NCI-H526 treated with DMSO at 0.1 percent for 48 hours (cell line): Measurements from ENCODE around the gene PRDM11.
A peak's percentile ranks its signal among the peaks of the same experiment; 100 is the strongest.

Source experiments
- DNase-seq: peaks from one replicate; lab custom pipeline; 2025; lab: John Stamatoyannopoulos, UW

Gene PRDM11

DNA sequence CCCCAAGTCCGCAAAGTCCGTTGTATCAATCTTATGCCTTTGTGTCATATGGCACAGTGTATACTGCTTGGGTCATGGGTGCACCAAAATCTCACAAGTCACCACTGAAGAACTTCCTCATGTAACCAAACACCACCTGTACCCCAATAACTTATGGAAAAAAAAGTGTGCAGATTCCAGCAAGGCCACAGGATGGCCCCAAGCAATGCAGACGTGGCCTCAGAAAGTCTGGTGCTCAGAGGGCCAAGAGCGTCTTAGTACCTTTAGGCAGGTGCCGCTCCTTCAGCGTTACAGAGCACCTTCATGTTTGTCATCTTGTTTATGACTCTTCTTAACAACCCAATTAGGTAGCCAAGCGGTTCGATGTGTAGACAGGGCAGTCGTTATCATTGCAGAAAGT lies 65.3 kb downstream of the PRDM11 start:
- DNase-seq, result no peak

DNA sequence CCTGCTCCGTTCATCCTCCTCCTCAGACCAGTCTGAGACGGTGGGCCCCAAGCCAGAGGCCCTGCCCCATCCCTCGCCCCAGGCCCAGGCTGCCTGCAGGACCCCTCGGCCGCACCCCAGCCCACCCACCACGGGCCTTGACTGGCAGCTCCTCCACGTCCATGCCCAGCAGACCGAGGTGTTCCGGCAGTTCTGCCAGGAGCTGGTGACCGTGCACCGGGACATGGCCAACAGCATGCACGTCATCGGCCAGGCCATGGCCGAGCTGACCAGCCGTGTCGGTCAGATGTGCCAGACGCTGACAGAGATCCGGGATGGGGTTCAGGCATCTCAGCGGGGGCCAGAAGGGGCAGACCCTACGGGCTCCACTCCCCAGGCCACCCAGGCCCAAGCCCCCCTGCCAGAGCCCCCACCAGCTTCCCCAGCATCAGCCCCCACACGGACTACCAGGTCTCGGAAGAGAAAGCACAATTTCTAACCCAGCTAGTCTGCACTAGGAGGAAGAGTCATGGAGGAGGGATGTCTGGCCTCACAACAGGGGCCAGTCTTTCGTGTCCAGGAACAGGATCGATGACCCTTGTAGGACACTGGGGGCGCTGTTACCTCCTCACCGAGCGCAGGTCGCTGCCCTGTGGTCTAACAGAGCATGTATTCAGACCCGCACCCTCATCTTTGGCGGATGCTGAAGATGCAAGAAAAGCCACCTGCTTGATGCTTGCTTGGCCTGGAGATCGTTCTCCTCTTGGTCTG lies 66.3 kb downstream of the PRDM11 start:
- DNase-seq, result no peak

DNA sequence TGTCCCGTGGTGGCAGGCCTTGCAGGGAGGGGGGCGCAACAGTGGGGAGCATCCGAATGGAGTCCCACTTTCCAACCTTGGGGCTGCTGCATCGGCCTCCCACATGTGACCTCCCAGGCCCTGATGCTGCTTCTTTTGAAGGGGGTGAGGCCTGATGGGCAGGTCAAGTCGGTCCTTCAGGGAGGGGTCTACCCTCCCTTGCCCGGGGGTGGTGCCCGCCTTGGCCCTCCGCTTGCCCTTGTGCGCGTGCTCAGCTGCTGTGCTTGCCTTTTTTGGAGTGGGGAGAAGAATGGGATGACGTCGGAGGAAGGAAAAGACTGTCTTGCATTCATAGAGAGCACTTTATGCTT lies 66.9 kb downstream of the PRDM11 start:
- no peak for DNase-seq

DNA sequence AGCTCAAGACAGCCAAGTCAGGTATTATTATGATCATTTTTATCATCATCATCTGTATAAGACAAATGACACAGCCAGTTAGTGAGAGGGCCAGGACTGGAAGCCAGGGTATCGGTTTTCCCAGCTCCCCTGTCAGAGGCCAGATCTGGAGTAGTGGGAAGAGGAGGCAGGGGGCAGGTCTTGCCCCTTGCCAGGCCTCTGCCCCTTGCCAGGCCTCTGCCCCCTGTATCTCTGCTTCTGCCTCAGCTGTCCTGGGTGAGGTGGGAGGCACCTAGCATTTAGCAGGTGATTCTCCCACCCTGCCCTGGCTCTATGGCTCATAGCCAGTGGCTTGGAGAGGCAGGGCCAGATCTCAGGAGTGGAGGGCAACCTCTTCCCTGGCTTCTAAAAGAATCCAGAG lies 67.3 kb downstream of the PRDM11 start:
- no peak for DNase-seq

DNA sequence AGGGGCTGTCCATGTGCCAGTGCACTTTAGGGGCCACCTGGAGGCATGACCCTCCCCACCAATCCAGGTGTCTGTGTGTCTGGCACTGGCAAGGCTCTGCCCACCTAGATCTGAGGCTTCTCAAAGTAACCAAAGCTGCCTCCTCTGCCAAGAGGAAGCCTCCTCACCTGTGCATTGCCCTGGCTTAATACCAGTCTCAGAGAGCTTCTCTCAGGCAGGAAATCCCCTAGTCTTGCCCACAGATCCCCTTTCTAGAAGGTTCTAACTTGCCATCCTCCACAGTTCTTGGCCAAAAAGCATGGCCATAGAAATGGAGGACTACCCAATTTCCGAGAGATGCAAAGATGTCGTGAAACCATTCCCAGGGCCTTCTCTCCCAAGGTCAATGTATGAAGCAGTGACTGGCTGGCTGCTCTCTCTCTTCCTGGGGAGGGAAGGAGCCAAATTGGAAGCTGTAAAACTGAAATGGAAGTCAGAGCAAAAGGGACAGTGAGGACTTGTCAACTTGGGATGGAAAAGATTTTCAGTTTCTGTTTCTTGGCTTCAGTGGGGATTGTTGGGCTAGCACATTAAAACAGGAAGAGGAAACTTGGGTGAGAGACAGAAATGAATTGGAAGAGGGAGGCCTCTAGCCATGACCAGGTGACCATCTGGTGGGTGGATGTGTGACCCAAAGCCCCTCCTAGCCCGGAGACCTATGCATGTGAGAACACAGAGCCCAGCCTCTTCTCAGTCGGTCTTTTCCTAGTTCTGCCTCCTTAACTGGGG lies 68.8 kb downstream of the PRDM11 start:
- DNase-seq, result no peak

DNA sequence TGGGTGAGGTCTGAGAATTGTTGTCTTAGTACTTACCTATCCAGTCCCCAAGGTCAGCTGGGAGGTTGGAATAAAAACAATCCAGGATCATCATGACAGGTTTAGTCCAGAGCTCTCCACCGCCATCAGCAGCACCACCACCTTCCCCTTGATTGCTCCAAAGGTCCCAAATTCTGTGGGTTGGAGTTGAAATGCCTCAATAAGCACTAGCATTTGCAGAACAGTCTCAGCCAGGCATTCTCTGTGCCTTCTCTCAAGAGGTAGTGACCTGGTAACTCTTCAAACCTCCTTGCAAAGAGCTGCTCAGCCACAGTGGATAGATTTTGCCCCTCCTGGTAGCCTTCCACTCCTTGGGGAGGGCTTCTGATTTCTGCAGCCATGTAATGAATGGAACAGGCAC lies 69.6 kb downstream of the PRDM11 start:
- DNase-seq, result no peak

DNA sequence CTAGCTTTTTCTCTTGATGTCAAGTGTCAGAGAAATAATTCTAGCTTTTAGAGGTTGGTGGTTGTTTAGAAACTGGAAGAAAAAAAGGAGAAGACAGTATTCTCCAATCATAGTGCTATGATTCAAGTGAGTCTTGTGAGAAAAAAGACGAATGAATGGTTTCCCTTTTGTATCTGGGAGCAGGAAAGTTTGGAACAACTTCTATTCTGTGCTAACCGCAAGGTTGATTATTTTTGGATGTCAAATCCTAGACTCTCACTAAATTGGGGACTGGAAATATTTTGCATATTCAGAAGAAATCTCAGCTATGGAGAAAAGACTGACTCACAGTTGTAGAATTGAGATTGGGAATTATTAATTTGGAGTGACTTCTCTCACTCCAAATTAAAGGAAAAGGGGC lies 70.5 kb downstream of the PRDM11 start:
- no peak for DNase-seq

DNA sequence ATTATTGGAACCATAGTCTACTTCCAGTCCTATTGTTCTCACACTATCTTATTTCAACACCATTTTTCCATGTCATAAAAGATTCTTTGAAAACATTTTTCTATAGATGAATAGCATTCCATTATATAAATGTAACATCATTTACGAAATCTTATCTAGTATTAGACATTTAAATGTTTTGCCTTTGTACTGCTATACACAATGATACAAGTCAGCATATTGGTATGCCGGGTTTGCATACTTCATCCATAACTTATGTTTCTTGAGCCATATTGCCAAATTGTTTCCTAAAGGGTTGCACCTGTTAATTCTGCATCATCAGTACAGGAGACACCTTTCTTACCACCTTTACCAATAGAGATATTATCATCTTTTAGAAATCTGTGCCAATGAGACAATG lies 71.6 kb downstream of the PRDM11 start:
- DNase-seq, result no peak

DNA sequence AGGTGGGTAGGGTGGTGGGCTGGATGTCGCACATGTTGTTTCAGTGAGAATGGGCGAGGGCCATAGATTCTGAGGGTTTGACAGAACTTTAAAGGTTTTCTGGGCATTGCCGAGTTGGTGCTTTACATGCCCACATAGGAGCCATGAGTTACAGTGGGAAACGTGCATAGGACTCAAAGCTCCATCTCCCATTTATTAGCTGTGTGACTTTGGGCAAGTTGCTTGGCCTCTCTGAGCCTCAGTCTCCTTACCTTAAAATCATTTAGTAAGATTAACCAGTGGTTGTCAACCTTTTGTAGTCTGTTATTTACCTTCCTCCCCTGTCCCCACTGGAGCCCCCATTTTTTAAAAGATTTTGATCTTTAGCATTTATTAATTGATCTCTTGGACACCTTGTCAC lies 72.3 kb downstream of the PRDM11 start:
- DNase-seq, result no peak

DNA sequence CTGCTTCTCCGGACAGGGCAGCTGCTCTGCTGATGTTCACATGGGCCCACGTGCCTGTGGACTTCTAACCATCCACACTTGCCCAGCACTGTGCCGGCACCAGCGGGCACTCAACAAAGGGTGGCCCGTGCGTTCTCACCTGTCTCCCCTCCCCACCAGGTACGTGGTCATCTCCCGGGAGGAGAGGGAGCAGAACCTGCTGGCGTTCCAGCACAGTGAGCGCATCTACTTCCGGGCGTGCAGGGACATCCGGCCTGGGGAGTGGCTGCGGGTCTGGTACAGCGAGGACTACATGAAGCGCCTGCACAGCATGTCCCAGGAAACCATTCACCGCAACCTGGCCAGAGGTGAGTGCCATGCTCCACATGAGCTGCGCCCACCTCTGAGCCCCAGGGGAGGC lies 73.0 kb downstream of the PRDM11 start:
- DNase-seq, result no peak

DNA sequence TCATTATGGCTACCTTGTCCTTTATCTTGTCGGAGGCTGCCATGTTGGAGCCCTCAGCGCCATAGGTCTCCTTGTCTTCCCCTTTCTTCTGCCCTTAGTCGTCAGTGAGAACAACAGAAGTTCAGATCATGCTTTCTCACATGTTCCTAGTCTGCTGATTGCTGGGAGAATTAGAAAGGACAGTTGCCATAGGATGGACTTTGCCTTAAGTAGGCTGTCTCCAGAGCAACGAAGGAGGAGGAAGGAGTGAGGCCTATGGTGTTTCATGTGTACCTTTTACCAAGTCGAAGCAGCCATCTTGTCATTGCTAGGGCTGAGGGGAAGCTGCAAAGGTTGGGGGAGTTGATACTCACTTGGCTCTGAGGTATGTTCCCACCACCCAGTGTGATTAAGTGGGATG lies 77.1 kb downstream of the PRDM11 start:
- DNase-seq, result no peak

DNA sequence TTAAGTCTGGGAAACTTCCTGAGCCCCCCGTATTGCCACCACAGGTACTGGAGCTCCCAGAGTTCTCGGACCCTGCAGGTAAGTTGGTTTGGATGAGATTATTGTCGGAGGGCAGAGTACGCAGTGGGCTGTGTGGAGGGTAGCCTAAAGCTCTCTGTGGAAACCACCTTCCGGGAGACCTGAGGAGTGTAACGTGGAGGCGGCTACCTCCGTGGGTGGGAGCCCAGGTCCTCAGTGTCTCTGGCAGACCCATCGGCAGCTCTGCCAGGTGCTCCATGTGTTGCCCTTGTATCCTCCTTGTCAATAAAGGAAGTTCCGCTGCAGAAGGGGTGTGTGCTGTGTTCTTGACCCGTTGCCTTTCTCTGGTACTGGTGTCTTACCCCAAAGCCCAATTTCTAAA lies 78.3 kb downstream of the PRDM11 start:
- no peak for DNase-seq

DNA sequence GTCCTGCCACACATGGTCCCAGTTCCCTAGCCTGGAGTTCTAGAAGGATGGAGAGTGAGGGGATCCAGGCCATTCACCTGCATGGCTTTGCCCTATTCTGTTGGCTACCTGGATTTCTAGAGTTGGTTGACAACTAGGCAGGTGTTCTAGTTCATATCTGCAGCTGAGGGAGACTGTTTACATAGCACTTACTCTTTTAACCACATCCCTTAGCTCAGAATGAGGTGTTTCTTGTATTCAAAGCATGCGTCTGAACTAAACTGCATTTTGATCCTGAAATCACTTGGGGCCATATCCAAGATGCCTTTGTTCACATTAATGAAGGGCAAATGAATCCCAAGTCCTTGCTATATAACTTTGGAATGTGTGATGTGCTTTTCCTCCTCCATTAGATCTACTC lies 78.8 kb downstream of the PRDM11 start:
- DNase-seq, result peak; percentile 29

DNA sequence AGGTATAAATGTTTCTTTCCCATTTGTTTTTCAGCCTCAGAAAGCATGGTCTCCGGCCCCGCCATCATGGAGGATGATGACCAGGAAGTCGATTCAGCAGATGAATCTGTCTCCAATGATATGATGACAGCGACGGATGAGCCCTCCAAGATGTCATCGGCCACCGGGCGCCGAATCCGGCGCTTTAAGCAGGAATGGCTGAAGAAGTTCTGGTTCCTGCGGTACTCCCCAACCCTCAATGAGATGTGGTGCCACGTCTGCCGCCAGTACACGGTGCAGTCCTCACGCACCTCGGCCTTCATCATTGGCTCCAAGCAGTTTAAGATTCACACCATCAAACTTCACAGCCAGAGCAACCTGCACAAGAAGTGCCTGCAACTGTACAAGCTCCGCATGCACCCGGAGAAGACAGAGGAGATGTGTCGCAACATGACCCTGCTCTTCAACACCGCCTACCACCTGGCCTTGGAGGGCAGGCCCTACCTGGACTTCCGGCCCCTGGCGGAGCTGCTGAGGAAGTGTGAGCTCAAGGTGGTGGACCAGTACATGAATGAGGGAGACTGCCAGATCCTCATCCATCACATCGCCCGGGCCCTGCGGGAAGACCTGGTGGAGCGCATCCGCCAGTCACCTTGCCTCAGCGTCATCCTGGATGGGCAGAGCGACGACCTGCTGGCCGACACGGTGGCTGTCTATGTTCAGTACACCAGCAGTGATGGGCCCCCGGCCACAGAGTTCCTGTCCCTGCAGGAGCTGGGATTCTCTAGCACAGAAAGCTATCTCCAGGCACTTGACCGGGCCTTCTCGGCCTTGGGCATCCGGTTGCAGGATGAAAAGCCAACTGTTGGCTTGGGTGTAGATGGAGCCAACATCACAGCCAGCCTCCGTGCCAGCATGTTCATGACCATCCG lies 79.8 kb downstream of the PRDM11 start:
- DNase-seq, result no peak

DNA sequence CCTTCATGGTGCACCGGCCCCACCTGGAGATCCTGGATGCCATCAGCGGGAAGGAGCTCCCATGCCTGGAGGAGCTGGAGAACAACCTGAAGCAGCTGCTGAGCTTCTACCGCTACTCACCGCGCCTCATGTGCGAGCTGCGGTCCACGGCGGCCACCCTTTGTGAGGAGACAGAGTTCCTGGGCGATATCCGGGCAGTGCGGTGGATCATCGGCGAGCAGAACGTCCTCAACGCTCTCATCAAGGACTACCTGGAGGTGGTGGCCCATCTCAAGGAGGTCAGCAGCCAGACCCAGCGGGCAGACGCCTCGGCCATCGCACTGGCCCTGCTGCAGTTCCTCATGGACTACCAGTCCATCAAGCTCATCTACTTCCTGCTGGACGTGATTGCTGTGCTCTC lies 80.5 kb downstream of the PRDM11 start:
- DNase-seq, result no peak

DNA sequence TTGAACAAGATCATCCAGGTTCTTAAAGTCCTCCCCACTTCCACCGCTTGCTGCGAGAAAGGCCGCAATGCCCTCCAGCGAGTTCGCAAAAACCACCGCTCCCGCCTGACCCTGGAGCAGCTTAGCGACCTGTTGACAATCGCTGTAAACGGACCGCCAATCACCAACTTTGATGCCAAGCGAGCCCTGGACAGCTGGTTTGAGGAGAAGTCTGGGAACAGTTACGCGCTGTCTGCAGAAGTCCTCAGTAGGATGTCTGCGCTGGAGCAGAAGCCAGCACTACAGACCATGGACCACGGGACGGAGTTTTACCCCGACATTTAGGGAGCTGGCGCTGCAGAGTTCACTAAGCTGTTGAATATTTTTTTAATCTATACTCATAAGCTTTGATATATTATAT lies 81.4 kb downstream of the PRDM11 start:
- no peak for DNase-seq

DNA sequence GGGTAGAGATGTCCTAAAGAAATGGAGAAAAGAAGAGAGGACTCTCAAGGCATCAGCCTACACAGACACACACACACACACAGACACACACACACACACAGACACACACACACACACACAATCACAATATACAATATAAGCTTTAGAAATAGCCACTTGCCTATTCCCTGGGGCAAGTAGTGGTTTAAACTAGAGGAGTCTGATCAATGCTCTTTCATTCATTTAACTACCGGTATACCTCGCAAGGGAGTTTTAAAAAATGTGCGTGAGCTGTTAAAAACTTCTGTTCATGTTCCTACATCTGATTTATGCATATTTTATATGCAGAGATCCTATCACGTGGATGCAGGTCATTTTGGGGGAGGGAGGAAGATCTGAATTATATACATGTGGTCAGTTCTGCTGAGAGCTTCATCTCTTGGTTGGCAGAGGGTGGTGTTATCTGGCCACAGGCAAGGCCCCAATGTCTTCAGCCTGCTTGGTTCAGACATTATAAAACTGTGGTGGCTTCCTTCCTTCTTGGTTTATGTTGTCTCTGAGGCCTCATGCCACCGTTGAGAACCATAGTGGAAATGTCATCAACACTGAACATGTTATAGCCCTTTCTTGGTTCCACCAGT lies 83.1 kb downstream of the PRDM11 start:
- DNase-seq, result no peak

DNA sequence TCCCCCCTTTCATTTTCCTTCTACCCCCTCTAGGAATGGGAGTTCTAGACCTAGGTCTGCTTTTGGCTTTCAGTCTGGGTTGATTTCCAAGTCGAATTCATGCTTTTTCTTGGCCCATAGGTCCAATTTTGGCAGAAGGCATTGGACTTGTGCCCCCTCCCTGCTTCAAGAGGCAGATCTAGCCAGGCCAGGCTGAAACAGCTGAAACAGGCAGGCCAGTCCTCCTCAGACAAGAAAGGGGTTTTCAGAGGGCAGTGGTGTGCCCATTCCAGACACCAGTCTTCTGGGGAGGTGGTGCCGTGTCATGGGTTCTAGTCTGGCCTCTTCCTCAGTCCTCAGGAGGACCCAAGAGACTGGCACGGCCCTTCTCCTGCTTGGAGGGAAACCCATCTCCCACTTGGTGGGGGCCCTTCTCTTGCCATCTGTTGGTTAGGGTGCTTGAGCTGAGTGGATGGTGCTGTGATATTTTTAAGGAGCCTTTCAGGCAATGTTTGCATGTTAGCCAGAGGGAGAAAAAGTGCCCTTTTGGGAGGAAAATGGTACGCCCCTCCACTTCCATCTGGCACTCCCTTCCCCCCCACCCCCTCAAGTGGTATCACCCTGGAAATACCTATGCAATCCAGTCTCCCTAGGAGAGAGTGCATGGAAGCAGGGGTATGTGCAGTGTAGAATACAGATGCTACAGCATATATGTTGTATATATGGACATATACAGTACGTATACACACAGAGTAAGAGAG lies 86.1 kb downstream of the PRDM11 start:
- DNase-seq, result no peak

DNA sequence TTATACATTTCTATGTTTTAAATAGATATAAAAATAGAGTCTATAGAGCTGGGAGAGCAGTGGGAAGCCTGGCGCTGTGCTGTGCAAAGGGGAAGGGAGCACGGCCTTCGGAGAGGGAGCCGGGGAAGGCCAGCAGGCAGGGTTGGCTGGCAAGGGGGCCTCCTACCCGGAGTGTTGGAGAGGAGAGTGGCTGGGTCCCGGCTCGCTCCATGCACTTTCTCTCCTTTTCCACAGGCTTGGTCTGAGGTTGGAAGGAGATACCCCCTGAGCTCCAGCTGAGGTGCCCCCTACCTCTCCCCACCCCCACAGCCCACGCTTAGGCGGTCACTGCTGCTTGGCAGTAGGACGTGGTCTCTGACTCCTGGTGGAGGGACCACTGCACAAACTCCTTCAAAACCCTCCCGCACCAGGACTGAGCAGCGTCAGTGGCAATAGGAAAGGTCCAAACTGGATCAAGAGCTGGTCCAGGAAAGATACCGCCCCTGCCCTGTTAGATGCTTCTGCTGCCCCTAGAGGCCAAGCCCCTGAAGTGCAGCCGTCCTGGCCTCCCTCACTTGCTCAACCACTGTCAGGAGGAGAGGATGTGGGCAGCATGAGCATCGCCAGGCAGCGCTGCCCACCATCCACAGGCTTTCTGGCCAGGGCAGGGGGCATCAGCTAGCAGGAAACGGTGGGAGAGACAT lies 86.8 kb downstream of the PRDM11 start:
- DNase-seq, result peak; percentile 44

DNA sequence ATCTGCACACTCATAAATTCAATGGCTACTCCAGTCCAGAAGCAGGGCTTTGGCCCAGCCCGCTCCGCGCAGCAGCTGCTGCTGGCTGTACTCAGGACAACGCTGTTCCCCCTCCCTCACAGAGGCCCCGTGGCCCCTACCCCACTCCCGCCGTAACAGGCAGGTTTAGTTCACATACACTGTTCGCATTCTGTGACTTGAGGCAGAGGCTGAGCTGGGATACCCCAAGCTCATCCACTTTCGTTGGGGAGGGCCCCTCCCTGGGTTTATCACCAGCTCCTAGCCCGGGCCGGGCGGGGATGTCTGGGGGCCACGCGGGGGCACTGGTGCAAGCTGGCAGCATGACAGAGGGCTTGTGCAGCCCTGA lies 87.3 kb downstream of the PRDM11 start:
- DNase-seq, result no peak
